HTR-8/SVneo (cell line): ENCODE data around the gene SAMD4A.

Experiments
- DNase-seq: peaks from one replicate; pipeline ENCODE4 v3.0.0; 2011; ENCODE audit warnings: low spot score, mixed read lengths; ENCODE audit not compliant: insufficient read length
- FAIRE-seq: peaks from 2 replicates; lab custom pipeline; 2011; peaks lifted over from hg19 to GRCh38; lab: Jason Lieb, UNC

SAMD4A gene

GRCh38 chr14:54674046-54674741 is 107.3 kb downstream of the SAMD4A start:
- FAIRE-seq = peak; percentile 40
- DNase-seq = no peak

GRCh38 chr14:54675236-54676128 is 108.6 kb downstream of the SAMD4A start:
- FAIRE-seq = peak; percentile 57

GRCh38 chr14:54676812-54677708 is 110.1 kb downstream of the SAMD4A start:
- DNase-seq (peak; percentile 94), FAIRE-seq (peak; percentile 99)

More at GRCh38 chr14:54675236-54676128, 108.6 kb downstream of the SAMD4A start:
- no peak for DNase-seq

GRCh38 chr14:54680651-54681050 is 113.7 kb downstream of the SAMD4A start:
- DNase-seq = no peak
- FAIRE-seq = peak; percentile 13

- FAIRE-seq (peak; percentile 86), DNase-seq (peak; percentile 75)
These were observed 114.9 kb downstream of the SAMD4A start for GRCh38 chr14:54681811-54682261.

GRCh38 chr14:54682578-54682977 is 115.7 kb downstream of the SAMD4A start:
- FAIRE-seq (peak; percentile 72), DNase-seq (no peak)

GRCh38 chr14:54683882-54684794 is 117.2 kb downstream of the SAMD4A start:
- FAIRE-seq (peak; percentile 86), DNase-seq (peak; percentile 61)

GRCh38 chr14:54685286-54685845 is 118.4 kb downstream of the SAMD4A start:
- FAIRE-seq = peak; percentile 86
- no peak for DNase-seq

GRCh38 chr14:54686219-54686870 is 119.4 kb downstream of the SAMD4A start:
- DNase-seq (peak; percentile 73), FAIRE-seq (peak; percentile 75)

GRCh38 chr14:54686871-54687749 is 120.2 kb downstream of the SAMD4A start:
- DNase-seq (no peak), FAIRE-seq (peak; percentile 4)

GRCh38 chr14:54687750-54688119 is 120.8 kb downstream of the SAMD4A start:
- FAIRE-seq = peak; percentile 88
- DNase-seq = no peak

- DNase-seq = no peak
- no peak for FAIRE-seq
These were observed 121.3 kb downstream of the SAMD4A start for GRCh38 chr14:54688229-54688628.

GRCh38 chr14:54689928-54690327 is 123.0 kb downstream of the SAMD4A start:
- peak; percentile 82 for FAIRE-seq
- DNase-seq = no peak

- DNase-seq (no peak), FAIRE-seq (peak; percentile 80)
These were observed 124.0 kb downstream of the SAMD4A start for GRCh38 chr14:54690887-54691286.

GRCh38 chr14:54691525-54692283 is 124.8 kb downstream of the SAMD4A start:
- FAIRE-seq (peak; percentile 97), DNase-seq (peak; percentile 80)

GRCh38 chr14:54692284-54692772 is 125.4 kb downstream of the SAMD4A start:
- FAIRE-seq (peak; percentile 76), DNase-seq (no peak)
